Muscle of leg (tissue), 11 donors: ENCODE measurements around the gene PCTP. TPM values are rescaled to one million over a fixed set of nuclear protein-coding genes. Genes with fewer than 3 reads are reported as not detected.

Experiments
- DNase-seq: peaks from one replicate; pipeline ENCODE4 v3.0.0; 2013
- H3K27ac ChIP-seq: one replicate; pipeline ENCODE4 v1.5.1; 2013; ENCODE audit warnings: mild to moderate bottlenecking, low read length, control low read depth
- H3K27me3 ChIP-seq: one replicate; pipeline ENCODE4 v1.6.1; 2013; ENCODE audit warnings: low read length; ENCODE audit not compliant: control insufficient read depth, insufficient read depth
- H3K36me3 ChIP-seq: one replicate; pipeline ENCODE4 v1.6.1; 2013; ENCODE audit warnings: low read length; ENCODE audit not compliant: control insufficient read depth, insufficient read depth
- H3K4me1 ChIP-seq: one replicate; pipeline ENCODE4 v1.6.1; 2013; ENCODE audit warnings: low read length; ENCODE audit not compliant: control insufficient read depth, insufficient read depth
- H3K4me3 ChIP-seq: one replicate; pipeline ENCODE4 v1.5.1; 2013; ENCODE audit warnings: low read length, control low read depth
- H3K9me3 ChIP-seq: replicated peaks from 2 replicates; pipeline ENCODE4 v1.6.1; 2013; ENCODE audit warnings: low read depth, low read length; ENCODE audit not compliant: control insufficient read depth
- WGBS: methylation state at CpG from one replicate; pipeline ENCODE4 v1.1.5; 2013; ENCODE audit warnings: missing lambda C conversion rate; ENCODE audit not compliant: insufficient coverage; 5-methylcytosine and 5-hydroxymethylcytosine counted together
- polyA plus RNA-seq, 8 donors: library from polyadenylated mRNA; unstranded; fragments of 120-200 nt; gene quantifications; one replicate each; pipeline versions ENCODE4 v1.2.1 to v1.2.3, GENCODE V29; 2013; ENCODE audit warnings: inconsistent platforms in 1 of 8, low replicate concordance in 1 of 8; ENCODE audit not compliant: insufficient read length in 8 of 8, insufficient read depth in 1 of 8
- total RNA-seq: library from RNA; stranded (reverse); fragments of 120-200 nt; gene quantifications from one replicate; pipeline ENCODE4 v1.2.4, GENCODE V29; 2013

PCTP gene
- total and polyA plus RNA-seq, 9 donors: 10.8 to 13.4 (median 12.3) TPM

GRCh38 chr17:55710410-55710809 lies 40.4 kb upstream of the PCTP start:
- H3K27ac ChIP-seq: no peak overlapping the region
- peaks cover 3% of the 10 kb centered on the region for H3K27me3 ChIP-seq
- no peak overlapping the region for H3K4me3 ChIP-seq
- H3K9me3 ChIP-seq: no peaks in the 10 kb centered on the region
- no peak for DNase-seq
- no peaks in the 10 kb centered on the region for H3K36me3 ChIP-seq
- no peaks in the 10 kb centered on the region for H3K4me1 ChIP-seq
- WGBS: 76% methylated on average over 2 of the region's 3 CpGs

- Histone ChIP-seq H3K4me3 (no peak overlapping the region), H3K27ac (no peak overlapping the region)
- WGBS: no CpG with 5 or more reads among the region's 4 CpGs
These were observed 39.9 kb upstream of the PCTP start for GRCh38 chr17:55710829-55711496.

DNA sequence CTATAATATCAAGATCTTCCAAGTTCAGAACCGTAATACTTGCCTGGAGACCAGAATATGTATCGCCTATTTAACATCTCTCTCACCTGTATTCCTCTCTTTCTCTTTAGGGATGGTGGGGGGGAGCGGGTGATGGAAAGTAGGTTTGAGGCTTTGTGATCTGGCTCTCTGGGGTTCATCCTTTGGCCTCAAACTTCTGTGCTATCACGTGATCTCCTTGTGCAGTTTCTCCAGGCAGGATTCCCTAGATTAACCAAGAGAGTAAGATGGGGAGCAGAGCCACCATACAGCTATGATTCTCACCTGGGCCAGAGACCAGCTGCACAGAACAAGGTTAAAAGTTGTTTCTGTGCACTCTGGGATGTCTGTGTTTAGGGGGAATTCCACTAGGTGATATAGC lies 33.4 kb upstream of the PCTP start:
- Histone ChIP-seq H3K27me3 (no peaks in the 10 kb centered on the region), H3K27ac (no peak overlapping the region), H3K36me3 (no peaks in the 10 kb centered on the region), H3K4me3 (no peak overlapping the region), H3K4me1 (peaks cover under 1% of the 10 kb centered on the region), H3K9me3 (no peaks in the 10 kb centered on the region)
- no CpG with 5 or more reads among the region's 4 CpGs for WGBS
- no peak for DNase-seq

More at GRCh38 chr17:55710829-55711496, 39.9 kb upstream of the PCTP start:
- H3K36me3 ChIP-seq: no peaks in the 10 kb centered on the region
- DNase-seq: no peak
- H3K4me1 ChIP-seq: no peaks in the 10 kb centered on the region
- H3K27me3 ChIP-seq: peaks cover 3% of the 10 kb centered on the region
- no peaks in the 10 kb centered on the region for H3K9me3 ChIP-seq

DNA sequence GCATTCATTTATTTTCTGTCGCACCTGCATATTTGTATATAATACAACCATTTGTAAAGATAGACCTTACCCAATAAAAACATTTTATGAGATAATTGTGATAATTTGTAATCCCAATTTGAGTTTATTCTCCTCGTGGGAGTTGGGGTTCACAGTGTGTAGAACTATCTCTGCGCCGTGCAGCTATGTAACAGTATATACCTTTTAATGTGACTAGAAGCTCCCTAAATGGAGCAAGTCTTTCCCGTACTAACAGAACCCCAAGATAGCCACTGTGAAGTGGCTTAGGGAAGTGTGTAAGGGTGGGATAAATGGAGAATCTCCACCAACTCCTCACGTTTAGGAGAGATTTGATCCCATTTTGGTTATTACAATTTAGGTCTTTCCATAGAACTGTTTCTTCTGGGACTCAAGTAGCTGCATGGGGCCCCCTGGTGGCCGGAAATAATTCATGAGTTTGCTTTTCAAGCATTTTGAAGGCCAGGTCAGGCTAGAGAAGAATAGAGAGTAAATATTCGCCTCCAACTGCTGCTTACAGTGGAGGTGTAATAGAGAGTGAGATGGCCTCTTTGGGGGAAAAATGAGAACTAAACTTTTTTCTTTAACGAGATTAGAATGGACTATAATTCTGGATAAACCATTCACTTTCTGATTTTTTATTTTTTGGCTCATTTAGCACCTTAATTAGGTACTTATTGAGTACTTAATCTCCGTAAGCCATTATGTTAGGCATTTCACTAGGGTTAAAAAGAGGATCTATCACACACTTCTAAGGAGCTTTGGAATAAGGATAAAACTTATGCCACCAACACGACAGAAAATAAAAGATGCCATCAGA lies 32.7 kb upstream of the PCTP start:
- Histone ChIP-seq H3K27ac (no peak overlapping the region), H3K27me3 (no peaks in the 10 kb centered on the region), H3K36me3 (no peaks in the 10 kb centered on the region), H3K9me3 (no peaks in the 10 kb centered on the region), H3K4me3 (no peak overlapping the region), H3K4me1 (peaks cover 7% of the 10 kb centered on the region)
- peak; percentile 88 for DNase-seq
- WGBS: no CpG with 5 or more reads among the region's 11 CpGs

DNA sequence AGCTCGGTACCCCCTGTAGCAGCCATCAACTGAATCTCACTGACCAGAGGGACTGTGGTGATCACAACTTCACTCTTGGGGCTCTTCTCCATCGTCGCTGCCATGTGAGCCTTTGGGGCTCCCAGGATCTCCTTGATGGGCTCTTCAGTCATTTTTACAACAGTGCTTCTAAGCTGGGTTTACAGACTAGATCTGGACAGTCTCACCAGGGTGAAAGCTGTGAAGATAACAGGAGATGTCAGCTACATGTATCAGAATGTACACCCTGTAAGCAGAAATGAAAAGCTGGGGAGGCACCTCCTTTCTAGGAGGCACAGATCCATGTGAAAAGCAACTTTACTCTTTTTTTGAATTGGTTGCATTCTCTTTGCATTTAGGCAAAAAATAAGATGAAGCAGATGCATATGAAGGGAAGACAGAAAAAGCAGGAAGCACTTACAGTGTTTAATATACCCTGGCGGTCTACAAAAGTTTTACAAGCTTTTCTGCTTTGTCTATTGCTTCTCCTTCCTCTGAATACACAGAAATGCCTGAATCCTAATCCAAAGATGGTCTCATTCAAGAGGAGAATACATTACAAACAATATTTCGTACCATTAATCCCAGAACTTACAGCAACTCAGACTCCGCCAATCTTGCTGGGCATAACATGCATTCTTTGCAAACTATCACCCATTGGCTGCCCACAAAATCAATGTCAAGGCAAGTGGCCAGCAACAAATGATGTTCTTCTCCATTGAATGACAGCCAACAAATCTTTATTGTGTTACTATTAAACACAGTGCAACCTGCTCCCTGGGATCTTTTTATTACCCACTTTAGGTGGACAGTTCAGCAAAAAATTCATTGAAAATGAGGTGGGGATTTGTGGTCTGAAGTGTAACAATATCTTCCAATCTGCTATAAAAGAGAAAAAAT lies 29.7 kb upstream of the PCTP start:
- Histone ChIP-seq H3K9me3 (no peaks in the 10 kb centered on the region), H3K27me3 (no peaks in the 10 kb centered on the region), H3K36me3 (no peaks in the 10 kb centered on the region), H3K27ac (no peak overlapping the region), H3K4me1 (peaks cover 10% of the 10 kb centered on the region), H3K4me3 (no peak overlapping the region)
- DNase-seq: no peak
- 56% methylated on average over 4 of the region's 6 CpGs for WGBS

- Histone ChIP-seq H3K27ac (peak overlapping the region; percentile 37), H3K4me1 (peaks cover 13% of the 10 kb centered on the region), H3K9me3 (no peaks in the 10 kb centered on the region), H3K36me3 (no peaks in the 10 kb centered on the region), H3K27me3 (no peaks in the 10 kb centered on the region), H3K4me3 (peak overlapping the region; percentile 21)
- DNase-seq: no peak
- 20% methylated on average over 2 of the region's 5 CpGs for WGBS
These were observed 28.7 kb upstream of the PCTP start for GRCh38 chr17:55722016-55722736.

GRCh38 chr17:55722742-55723487 lies 27.9 kb upstream of the PCTP start, which contains the start of gene TMEM100:
Gene TMEM100, minus strand, starts transcription at chr17:55722864. Its CDS starts 1,794 bp downstream, at chr17:55721070.
- no peaks in the 10 kb centered on the region for H3K27me3 ChIP-seq
- peak within 1 kb of the TSS; percentile 37 for H3K27ac ChIP-seq
- peak; percentile 95 for DNase-seq
- no peaks in the 10 kb centered on the region for H3K9me3 ChIP-seq
- peaks cover 13% of the 10 kb centered on the region for H3K4me1 ChIP-seq
- 7% methylated on average over 5 of the region's 12 CpGs for WGBS
- no peaks in the 10 kb centered on the region for H3K36me3 ChIP-seq
- H3K4me3 ChIP-seq: peak within 1 kb of the TSS; percentile 21

GRCh38 chr17:55723488-55723848 lies 27.4 kb upstream of the PCTP start:
- no peaks in the 10 kb centered on the region for H3K27me3 ChIP-seq
- no peaks in the 10 kb centered on the region for H3K9me3 ChIP-seq
- no peak overlapping the region for H3K27ac ChIP-seq
- H3K4me3 ChIP-seq: no peak overlapping the region
- no peak for DNase-seq
- H3K36me3 ChIP-seq: no peaks in the 10 kb centered on the region
- peaks cover 13% of the 10 kb centered on the region for H3K4me1 ChIP-seq

- Histone ChIP-seq H3K27me3 (no peaks in the 10 kb centered on the region), H3K4me3 (no peak overlapping the region), H3K4me1 (peaks cover 15% of the 10 kb centered on the region), H3K27ac (no peak overlapping the region), H3K9me3 (no peaks in the 10 kb centered on the region), H3K36me3 (no peaks in the 10 kb centered on the region)
- peak; percentile 76 for DNase-seq
- WGBS: no CpG with 5 or more reads among the region's 2 CpGs
These were observed 24.4 kb upstream of the PCTP start for GRCh38 chr17:55726440-55726839.
